ENCODE measurements around the gene HERPUD2. TPM values are rescaled to one million over a fixed set of nuclear protein-coding genes. Genes with fewer than 3 reads are reported as not detected.

Gene HERPUD2
- total RNA-seq, 1 donor from 2014 or later = 43.7 TPM

DNA sequence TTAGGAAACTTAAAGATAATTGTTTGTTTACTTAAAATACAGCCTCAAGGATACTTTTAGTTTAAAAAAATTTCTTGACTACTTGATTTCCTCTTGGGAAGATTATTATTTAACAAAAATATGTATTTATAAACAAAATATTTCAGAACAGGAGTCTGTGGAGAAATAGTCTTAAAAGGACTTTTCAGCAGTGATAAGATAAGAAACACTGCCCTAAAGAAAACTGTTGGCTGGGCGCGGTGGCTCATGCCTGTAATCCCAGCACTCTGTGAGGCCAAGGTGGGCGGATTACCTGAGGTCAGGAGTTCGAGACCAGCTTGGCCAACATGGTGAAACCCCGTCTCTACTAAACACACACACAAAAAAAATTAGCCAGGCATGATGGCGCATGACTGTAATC lies 22.6 kb upstream of the HERPUD2 start:
- Mint-ChIP-seq H3K9me3 (no peaks in the 10 kb centered on the region), H3K27me3 (ENCODE audit: insufficient read depth, low read depth) (no peaks in the 10 kb centered on the region), H3K27ac (no peak overlapping the region), H3K4me1 (peaks cover 3% of the 10 kb centered on the region), H3K36me3 (no peaks in the 10 kb centered on the region), H3K4me3 (no peak overlapping the region)
- no peak overlapping the region for H3K9ac ChIP-seq
- H3K27me3 ChIP-seq = no peaks in the 10 kb centered on the region
- H2AFZ ChIP-seq (replicated peaks) = no peak overlapping the region
- no peaks in the 10 kb centered on the region for H3K9me3 ChIP-seq (ENCODE audit: low read depth)
- H3K4me3 ChIP-seq = no peak overlapping the region
- H3K36me3 ChIP-seq = no peaks in the 10 kb centered on the region
- no peak overlapping the region for H3K27ac ChIP-seq
- no peaks in the 10 kb centered on the region for H3F3A ChIP-seq (ENCODE audit: low read depth)
- no peaks in the 10 kb centered on the region for H3K4me1 ChIP-seq
- no peak for DNase-seq (ENCODE audit: low spot score)
- no peaks in the 10 kb centered on the region for H3K79me2 ChIP-seq (ENCODE audit: low read depth)
- H4K20me1 ChIP-seq (ENCODE audit: low read depth) = no peaks in the 10 kb centered on the region
- no peak overlapping the region for H3K4me2 ChIP-seq
- no peak for TF ChIP-seq EZH2 (IDR thresholded peaks at IDR 0.05)
- TF ChIP-seq, protein P1, sequence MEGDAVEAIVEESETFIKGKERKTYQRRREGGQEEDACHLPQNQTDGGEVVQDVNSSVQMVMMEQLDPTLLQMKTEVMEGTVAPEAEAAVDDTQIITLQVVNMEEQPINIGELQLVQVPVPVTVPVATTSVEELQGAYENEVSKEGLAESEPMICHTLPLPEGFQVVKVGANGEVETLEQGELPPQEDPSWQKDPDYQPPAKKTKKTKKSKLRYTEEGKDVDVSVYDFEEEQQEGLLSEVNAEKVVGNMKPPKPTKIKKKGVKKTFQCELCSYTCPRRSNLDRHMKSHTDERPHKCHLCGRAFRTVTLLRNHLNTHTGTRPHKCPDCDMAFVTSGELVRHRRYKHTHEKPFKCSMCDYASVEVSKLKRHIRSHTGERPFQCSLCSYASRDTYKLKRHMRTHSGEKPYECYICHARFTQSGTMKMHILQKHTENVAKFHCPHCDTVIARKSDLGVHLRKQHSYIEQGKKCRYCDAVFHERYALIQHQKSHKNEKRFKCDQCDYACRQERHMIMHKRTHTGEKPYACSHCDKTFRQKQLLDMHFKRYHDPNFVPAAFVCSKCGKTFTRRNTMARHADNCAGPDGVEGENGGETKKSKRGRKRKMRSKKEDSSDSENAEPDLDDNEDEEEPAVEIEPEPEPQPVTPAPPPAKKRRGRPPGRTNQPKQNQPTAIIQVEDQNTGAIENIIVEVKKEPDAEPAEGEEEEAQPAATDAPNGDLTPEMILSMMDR (IDR thresholded peaks at IDR 0.05) = no peak
- TF ChIP-seq EZH2phosphoT487 (IDR thresholded peaks at IDR 0.05) = no peak

DNA sequence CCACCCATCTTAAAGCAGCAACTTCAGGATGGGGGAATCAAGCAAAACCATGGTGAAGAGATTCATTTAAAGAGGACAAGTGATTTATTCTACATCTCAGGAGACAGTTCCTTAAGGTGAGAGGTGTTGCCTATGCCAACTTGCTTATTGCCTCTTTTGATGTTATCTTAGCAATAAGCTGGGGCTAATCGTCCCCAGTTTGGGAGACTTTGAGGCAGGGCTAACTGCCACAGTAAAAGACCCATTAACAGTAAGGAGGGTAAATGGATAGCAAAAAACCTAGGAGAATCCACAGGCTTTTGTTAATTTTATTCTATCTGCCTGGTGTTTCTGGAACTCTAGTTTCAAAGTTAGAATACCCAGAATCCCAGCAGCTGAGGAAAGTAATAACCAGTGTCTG lies 22.1 kb upstream of the HERPUD2 start:
- H3K36me3 ChIP-seq = no peaks in the 10 kb centered on the region
- H3K27ac Mint-ChIP-seq = no peak overlapping the region
- no peak overlapping the region for H3K4me2 ChIP-seq
- no peaks in the 10 kb centered on the region for H4K20me1 ChIP-seq (ENCODE audit: low read depth)
- peaks cover 3% of the 10 kb centered on the region for H3K4me1 Mint-ChIP-seq
- H3K27me3 ChIP-seq = no peaks in the 10 kb centered on the region
- no peaks in the 10 kb centered on the region for H3K4me1 ChIP-seq
- H3K36me3 Mint-ChIP-seq = no peaks in the 10 kb centered on the region
- H3K9me3 Mint-ChIP-seq = no peaks in the 10 kb centered on the region
- H3K4me3 Mint-ChIP-seq = no peak overlapping the region
- no peak overlapping the region for H3K4me3 ChIP-seq
- TF ChIP-seq EZH2phosphoT487 (IDR thresholded peaks at IDR 0.05) (no peak), EZH2 (IDR thresholded peaks at IDR 0.05) (no peak)
- TF ChIP-seq, protein P1 (IDR thresholded peaks at IDR 0.05) = no peak
- no peak overlapping the region for H3K9ac ChIP-seq
- no peak for DNase-seq (ENCODE audit: low spot score)
- no peak overlapping the region for H2AFZ ChIP-seq (replicated peaks)
- no peaks in the 10 kb centered on the region for H3K27me3 Mint-ChIP-seq (ENCODE audit: insufficient read depth, low read depth)
- H3K27ac ChIP-seq = no peak overlapping the region
- no peaks in the 10 kb centered on the region for H3F3A ChIP-seq (ENCODE audit: low read depth)
- no peaks in the 10 kb centered on the region for H3K79me2 ChIP-seq (ENCODE audit: low read depth)
- H3K9me3 ChIP-seq (ENCODE audit: low read depth) = no peaks in the 10 kb centered on the region

DNA sequence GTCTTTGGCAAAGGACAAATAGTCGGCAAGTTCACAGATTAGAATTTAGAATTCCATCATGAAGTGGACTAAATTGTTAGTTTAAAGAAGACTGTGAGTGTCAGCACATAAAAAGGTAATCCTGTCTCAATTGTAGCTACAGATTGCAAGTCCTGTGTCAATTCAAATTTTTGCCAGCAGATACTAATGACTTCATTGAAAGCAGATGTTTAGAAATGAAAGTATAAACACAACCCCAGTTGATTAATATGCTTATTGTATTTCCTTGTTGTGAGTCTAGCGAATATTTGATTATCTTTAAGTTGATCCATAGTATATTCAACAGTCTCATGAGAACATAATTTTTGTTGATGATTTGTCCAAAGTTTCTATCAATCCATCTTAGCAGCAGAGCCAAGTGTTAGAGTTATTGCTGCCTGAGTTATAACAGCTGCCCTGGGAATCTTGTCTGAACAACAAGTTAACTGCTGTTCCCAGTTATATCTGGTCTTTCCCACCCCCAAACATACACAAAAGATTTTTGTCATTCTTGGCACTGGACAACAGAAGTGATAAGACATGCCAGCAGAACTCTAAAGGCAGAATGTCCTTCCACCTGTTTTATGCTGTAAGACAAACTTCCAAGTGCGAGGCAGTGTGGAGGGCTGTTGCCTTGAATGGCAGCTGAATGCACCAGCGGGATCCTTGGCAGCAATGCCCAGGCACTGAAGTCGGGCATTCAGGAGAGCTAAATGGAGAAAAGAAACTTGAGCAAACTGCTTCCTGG lies 21.3 kb upstream of the HERPUD2 start:
- no peaks in the 10 kb centered on the region for H3K27me3 ChIP-seq
- no peak overlapping the region for H2AFZ ChIP-seq (replicated peaks)
- no peaks in the 10 kb centered on the region for H3K79me2 ChIP-seq (ENCODE audit: low read depth)
- H3K4me3 Mint-ChIP-seq = no peak overlapping the region
- peaks cover 3% of the 10 kb centered on the region for H3K4me1 Mint-ChIP-seq
- no peak overlapping the region for H3K4me3 ChIP-seq
- no peaks in the 10 kb centered on the region for H3K36me3 ChIP-seq
- H3K9ac ChIP-seq = no peak overlapping the region
- H3F3A ChIP-seq (ENCODE audit: low read depth) = no peaks in the 10 kb centered on the region
- no peak for DNase-seq (ENCODE audit: low spot score)
- no peaks in the 10 kb centered on the region for H3K4me1 ChIP-seq
- H3K9me3 ChIP-seq (ENCODE audit: low read depth) = no peaks in the 10 kb centered on the region
- no peak overlapping the region for H3K27ac ChIP-seq
- no peaks in the 10 kb centered on the region for H3K36me3 Mint-ChIP-seq
- H3K4me2 ChIP-seq = no peak overlapping the region
- no peaks in the 10 kb centered on the region for H3K27me3 Mint-ChIP-seq (ENCODE audit: insufficient read depth, low read depth)
- no peak overlapping the region for H3K27ac Mint-ChIP-seq
- TF ChIP-seq, protein P1 (IDR thresholded peaks at IDR 0.05) = no peak
- TF ChIP-seq EZH2 (IDR thresholded peaks at IDR 0.05) (no peak), EZH2phosphoT487 (IDR thresholded peaks at IDR 0.05) (no peak)
- H3K9me3 Mint-ChIP-seq = no peaks in the 10 kb centered on the region
- no peaks in the 10 kb centered on the region for H4K20me1 ChIP-seq (ENCODE audit: low read depth)

Data from neural progenitor cell (in vitro differentiated cells).